K562 (cell line): ENCODE results near the gene GABRR2.

Experiments used
- CGGBP1 ChIP-seq: fragments of 250-450 bp; sonication (Bioruptor Pico); IDR thresholded peaks from 2 replicates; pipeline ENCODE4 v1.9.0; 2021; ENCODE audit warnings: mild to moderate bottlenecking
- CREB1 ChIP-seq, 2 experiments: sonication (generic) in 1 of 2; formaldehyde crosslinking in 1 of 2; IDR thresholded peaks; 2 replicates each; pipeline versions ENCODE4 v1.6.1 to v1.8.0; 2012 to 2022; ENCODE audit warnings: inconsistent platforms in 1 of 2, mild to moderate bottlenecking in 1 of 2, missing genetic modification reagents in 1 of 2, moderate library complexity in 1 of 2
- ESRRA ChIP-seq: fragments of 450-650 bp; IDR thresholded peaks from 2 replicates; pipeline ENCODE4 v1.6.1; 2014; ENCODE audit warnings: low read depth, mild to moderate bottlenecking, moderate library complexity, borderline replicate concordance
- FIP1L1 ChIP-seq: fragments of 200-400 bp; formaldehyde crosslinking; IDR thresholded peaks from 2 replicates; pipeline ENCODE4 v1.6.1; 2018; ENCODE audit warnings: mild to moderate bottlenecking, low read depth, low read length; ENCODE audit not compliant: poor library complexity, severe bottlenecking
- MAFK ChIP-seq: IDR thresholded peaks from 2 replicates; pipeline ENCODE4 v1.6.1; 2011; ENCODE audit warnings: low read length, improper control_type of control experiment
- PTRF ChIP-seq: fragments of 450-650 bp; IDR thresholded peaks from 2 replicates; pipeline ENCODE4 v1.6.1; 2016; ENCODE audit warnings: mild to moderate bottlenecking, missing genetic modification characterization, missing compliant biosample characterization
- SIN3B ChIP-seq: fragments of 450-650 bp; IDR thresholded peaks from 2 replicates; pipeline ENCODE4 v1.6.1; 2017; ENCODE audit warnings: low read depth, mild to moderate bottlenecking, moderate library complexity
- ZBTB17 ChIP-seq: fragments of 450-650 bp; formaldehyde crosslinking; IDR thresholded peaks from 2 replicates; pipeline ENCODE4 v1.4.0; 2020; ENCODE audit warnings: mild to moderate bottlenecking
- TF ChIP-seq, protein P1 (sequence below): sonication (generic); formaldehyde crosslinking; IDR thresholded peaks from 2 replicates; pipeline ENCODE4 v1.8.0; 2022; ENCODE audit warnings: mild to moderate bottlenecking, missing genetic modification reagents

- TF ChIP-seq MAFK (no peak), SIN3B (no peak), FIP1L1 (no peak), ESRRA (no peak), PTRF (no peak), ZBTB17 (CRISPR knock-in tag) (no peak), CREB1 (IDR thresholded peaks at IDR 0.05) (no peak), CREB1 (CRISPR knock-in tag; IDR thresholded peaks at IDR 0.05) (no peak), CGGBP1 (no peak)
- TF ChIP-seq, protein P1, sequence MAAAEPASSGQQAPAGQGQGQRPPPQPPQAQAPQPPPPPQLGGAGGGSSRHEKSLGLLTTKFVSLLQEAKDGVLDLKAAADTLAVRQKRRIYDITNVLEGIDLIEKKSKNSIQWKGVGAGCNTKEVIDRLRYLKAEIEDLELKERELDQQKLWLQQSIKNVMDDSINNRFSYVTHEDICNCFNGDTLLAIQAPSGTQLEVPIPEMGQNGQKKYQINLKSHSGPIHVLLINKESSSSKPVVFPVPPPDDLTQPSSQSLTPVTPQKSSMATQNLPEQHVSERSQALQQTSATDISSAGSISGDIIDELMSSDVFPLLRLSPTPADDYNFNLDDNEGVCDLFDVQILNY (CRISPR knock-in tag), result no peak
Measured at GRCh38 chr6:89281779-89282246, 33.3 kb downstream of the GABRR2 start.
